G401 (cell line): Measurements from ENCODE around the gene IFNA14. TPM values are rescaled to one million over a fixed set of nuclear protein-coding genes. Genes with fewer than 3 reads are reported as not detected.
"Not testable (repeated sequence)": the region's sequence is repeated elsewhere in the genome, so short reads cannot be mapped to it uniquely, and the experiment has no call there.

Experiments
- DNase-seq: peaks from one replicate; pipeline ENCODE4 v3.0.0-alpha.2; 2015; ENCODE audit warnings: low spot score
- in situ Hi-C: cut with HindIII; loops from 2 replicates; pipeline ENCODE4 v1.10.0; 2016; ENCODE audit warnings: low sequenced_read_pairs, mixed read lengths
- total RNA-seq: library from RNA; depleted of rRNA; stranded (reverse); fragments of >200 nt; shearing (Covaris generic); gene quantifications from 2 replicates; pipeline ENCODE4 v1.2.3, GENCODE V29; 2014; rRNA removed

Gene IFNA14
- total RNA-seq, 1 experiment from 2014 or later = not detected

- no peak for DNase-seq
- in situ Hi-C loops = no loop called here
Observed at GRCh38 chr9:21233258-21233657, 6.5 kb downstream of the IFNA14 start.

- in situ Hi-C loops = no loop called here
- no peak for DNase-seq
Observed at GRCh38 chr9:21228122-21228521, 11.7 kb downstream of the IFNA14 start, which contains the start of gene IFNA17. IFNA17 (minus strand) TSS chr9:21228222; CDS start chr9:21228173, 49 bp downstream.

- DNase-seq, in situ Hi-C loops: not testable (repeated sequence)
Observed at GRCh38 chr9:21217211-21217610, 22.6 kb downstream of the IFNA14 start, which contains the start of gene IFNA16. IFNA16 (minus strand) TSS chr9:21217311; CDS start chr9:21217305, 6 bp downstream.

- in situ Hi-C loops, DNase-seq: not testable (repeated sequence)
Observed at GRCh38 chr9:21213411-21214326, 26.1 kb downstream of the IFNA14 start.

- DNase-seq, in situ Hi-C loops: not testable (repeated sequence)
Observed at GRCh38 chr9:21212160-21212559, 27.6 kb downstream of the IFNA14 start.

- in situ Hi-C loops, DNase-seq: not testable (repeated sequence)
Observed at GRCh38 chr9:21210782-21211181, 29.0 kb downstream of the IFNA14 start.

GRCh38 chr9:21210311-21210710, 29.5 kb downstream of the IFNA14 start:
- DNase-seq = no peak
- in situ Hi-C loops = no loop called here

GRCh38 chr9:21207043-21207442, 32.8 kb downstream of the IFNA14 start, which contains the start of gene IFNA10:
IFNA10 (minus strand) TSS chr9:21207143; CDS start chr9:21207097, 46 bp downstream.
- DNase-seq, in situ Hi-C loops: not testable (repeated sequence)

- in situ Hi-C loops = no loop called here
Observed at GRCh38 chr9:21205204-21205603, 34.6 kb downstream of the IFNA14 start.

GRCh38 chr9:21202105-21202504, 37.7 kb downstream of the IFNA14 start, which contains the start of gene IFNA7:
IFNA7 (minus strand) TSS chr9:21202205; CDS start chr9:21202165, 40 bp downstream.
- in situ Hi-C loops, DNase-seq: not testable (repeated sequence)

More at GRCh38 chr9:21205204-21205603, 34.6 kb downstream of the IFNA14 start:
- DNase-seq = no peak

GRCh38 chr9:21194867-21195776, 44.7 kb downstream of the IFNA14 start:
- peak; percentile 10 for DNase-seq
- in situ Hi-C loops = not testable (repeated sequence)

Other genes starting within 250 kb of the IFNA14 start
- gene HACD4, start 208.4 kb downstream of the IFNA14 start, total RNA-seq = not detected in 2 replicates
- gene IFNB1, start 162.1 kb downstream of the IFNA14 start, total RNA-seq = not detected in 2 replicates
- not detected in 2 replicates for gene IFNW1, start 98.2 kb downstream of the IFNA14 start, total RNA-seq
- not detected in 2 replicates for gene IFNA21, start 73.3 kb downstream of the IFNA14 start, total RNA-seq
- gene IFNA4, start 52.4 kb downstream of the IFNA14 start, total RNA-seq = not detected in 2 replicates
- gene IFNA7, start 37.8 kb downstream of the IFNA14 start, total RNA-seq = not detected in 2 replicates
- not detected in 2 replicates for gene IFNA10, start 32.9 kb downstream of the IFNA14 start, total RNA-seq
- not detected in 2 replicates for gene IFNA16, start 22.7 kb downstream of the IFNA14 start, total RNA-seq
- not detected in 2 replicates for gene IFNA17, start 11.8 kb downstream of the IFNA14 start, total RNA-seq
- gene IFNA5, start 65.3 kb upstream of the IFNA14 start, total RNA-seq = not detected in 2 replicates
- 5.0 and 6.7 TPM in 2 replicates for gene KLHL9, start 95.4 kb upstream of the IFNA14 start, total RNA-seq
- gene IFNA6, start 110.9 kb upstream of the IFNA14 start, total RNA-seq = not detected in 2 replicates
- gene IFNA13, start 128.1 kb upstream of the IFNA14 start, total RNA-seq = not detected in 2 replicates
- not detected in 2 replicates for gene IFNA2, start 145.4 kb upstream of the IFNA14 start, total RNA-seq
- not detected in 2 replicates for gene IFNA8, start 169.1 kb upstream of the IFNA14 start, total RNA-seq
- gene IFNA1, start 200.4 kb upstream of the IFNA14 start, total RNA-seq = not detected in 2 replicates
- gene IFNE, start 242.3 kb upstream of the IFNA14 start, total RNA-seq = not detected in 2 replicates